ENCODE data around the gene LATS1.
A peak's percentile ranks its signal among the peaks of the same experiment; 100 is the strongest.
"Not testable (repeated sequence)": the region's sequence is repeated elsewhere in the genome, so short reads cannot be mapped to it uniquely, and the experiment has no call there.

The LATS1 gene

DNA sequence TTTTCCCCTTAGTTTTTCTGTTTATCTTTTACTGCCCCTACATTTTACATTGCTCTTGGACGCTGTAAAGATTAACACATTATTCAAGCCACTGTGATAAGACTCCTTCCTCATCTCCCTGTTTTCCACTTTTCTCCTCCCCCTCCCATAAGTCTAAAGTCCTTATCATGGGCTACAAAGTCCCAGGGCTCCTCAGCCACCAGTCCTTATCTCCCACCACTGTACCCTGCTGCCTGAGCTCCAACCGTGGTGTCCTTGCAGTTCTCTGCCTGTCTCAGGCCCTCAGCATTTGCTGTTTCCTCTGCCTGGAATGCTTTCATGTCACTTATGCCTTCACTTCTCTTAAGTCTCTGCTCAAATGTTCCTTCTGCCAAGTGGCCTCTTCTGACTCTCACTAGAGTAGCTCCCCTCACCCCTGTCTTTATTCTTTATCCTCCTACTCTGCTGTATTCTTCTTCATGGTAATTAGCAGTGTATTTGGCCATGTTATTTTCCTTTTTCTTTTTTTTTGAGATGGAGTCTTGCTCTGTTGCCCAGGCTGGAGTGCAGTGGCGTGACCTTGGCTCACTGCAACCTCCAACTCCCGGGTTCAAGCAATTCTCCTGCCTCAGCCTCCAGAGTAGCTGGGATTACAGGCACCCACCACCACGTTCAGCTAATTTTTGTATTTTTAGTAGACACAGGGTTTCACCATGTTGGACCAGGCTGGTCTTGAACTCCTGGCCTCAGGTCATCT lies 10.8 kb upstream of the LATS1 start:
- no peak for DNase-seq

DNA sequence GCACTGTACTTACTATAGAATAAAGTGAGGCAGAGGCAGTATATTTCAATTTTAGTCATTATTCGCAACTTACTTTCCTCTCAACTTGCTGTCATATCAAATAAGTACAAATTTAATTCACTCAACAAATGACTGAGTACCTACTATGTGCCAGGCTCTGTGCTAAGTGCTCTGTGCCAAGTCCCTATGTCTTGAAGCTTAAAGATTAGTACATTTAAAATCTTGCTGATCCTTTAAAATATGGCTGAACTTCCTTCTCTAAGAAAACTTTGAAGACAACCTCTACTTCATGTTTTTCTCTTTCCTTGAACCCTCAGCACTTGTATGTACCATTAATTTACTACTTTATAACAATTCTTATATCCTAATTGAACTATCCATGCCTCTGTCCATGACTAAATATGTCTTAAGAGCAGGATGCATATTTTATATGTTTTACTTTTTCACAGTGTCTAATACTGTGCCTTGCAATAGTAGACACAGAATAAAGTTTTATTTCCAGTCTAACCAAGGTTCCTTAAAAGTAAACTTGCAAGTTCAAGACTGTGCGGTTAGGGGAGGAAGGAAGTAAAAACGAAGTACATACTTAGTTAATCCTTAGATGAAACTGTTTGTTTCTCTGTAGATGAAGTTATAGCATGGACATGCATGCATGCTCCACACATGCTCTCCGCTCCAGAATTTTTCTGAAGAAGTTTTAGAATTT lies 10.0 kb upstream of the LATS1 start:
- DNase-seq: no peak

DNA sequence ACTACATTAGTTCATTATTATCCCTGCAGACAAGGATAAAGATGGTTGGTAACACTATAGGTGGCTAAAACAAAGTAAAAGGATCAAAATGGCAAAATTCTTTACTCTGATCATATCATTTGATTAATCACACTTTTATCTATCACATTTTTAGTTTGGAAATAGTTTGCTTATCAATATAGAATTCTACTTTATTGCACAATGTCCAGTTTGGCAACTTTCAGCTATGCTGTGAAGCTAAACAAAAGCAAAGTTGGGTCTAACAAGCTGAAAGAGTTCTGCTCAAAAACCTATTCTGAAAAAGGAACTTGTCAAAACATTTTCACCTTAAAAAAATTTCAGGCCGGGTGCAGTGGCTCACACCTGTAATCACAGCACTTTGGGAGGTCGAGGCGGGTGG lies 7.9 kb upstream of the LATS1 start:
- DNase-seq: no peak

DNA sequence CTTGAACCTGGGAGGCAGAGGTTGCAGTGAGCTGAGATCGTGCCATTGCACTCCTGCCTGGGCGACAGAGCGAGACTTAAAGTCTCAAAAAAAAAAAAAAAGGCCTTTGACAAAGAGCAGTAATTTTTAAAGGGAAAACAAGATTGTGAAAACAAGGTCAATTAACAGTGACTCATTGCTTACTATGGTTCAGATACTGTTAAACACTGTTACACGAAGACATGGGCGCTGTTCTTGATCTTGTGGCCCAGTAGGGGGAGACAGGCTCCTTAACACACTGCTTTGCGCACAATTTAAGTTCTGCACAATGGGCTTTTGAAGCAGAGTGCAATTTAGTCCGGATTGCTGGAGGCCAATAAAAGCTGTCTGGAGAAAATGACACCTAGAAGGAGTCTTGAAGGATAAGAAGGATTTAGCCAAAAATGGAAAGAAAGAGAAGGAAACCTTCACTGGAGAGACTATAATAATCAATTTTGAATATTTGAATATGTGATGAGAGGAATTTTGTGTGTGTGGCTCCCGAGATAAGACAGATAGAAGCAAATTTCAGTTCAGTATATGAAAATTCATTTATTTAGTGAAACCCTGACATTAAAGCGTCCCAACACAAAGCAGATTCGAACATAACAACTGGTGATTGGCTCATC lies 6.0 kb upstream of the LATS1 start:
- DNase-seq: peak; percentile 71

DNA sequence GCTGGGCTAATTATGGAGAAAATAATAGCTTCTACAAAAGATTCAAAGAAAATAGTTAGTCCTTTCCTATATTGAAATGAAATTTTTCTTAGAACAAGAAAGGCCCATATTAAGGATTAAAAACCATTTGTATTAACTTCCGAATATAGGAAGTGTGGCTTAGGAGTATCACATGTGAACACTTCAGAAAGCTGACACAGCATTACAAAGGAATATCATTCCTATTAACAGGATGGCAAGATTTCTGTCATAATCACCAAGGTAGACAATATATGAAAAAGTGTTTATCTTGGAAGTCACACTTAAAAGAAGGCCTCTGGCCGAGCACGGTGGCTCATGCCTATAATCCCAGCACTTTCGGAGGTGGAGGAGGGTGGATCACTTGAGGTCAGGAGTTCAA lies 5.4 kb upstream of the LATS1 start:
- DNase-seq: no peak

DNA sequence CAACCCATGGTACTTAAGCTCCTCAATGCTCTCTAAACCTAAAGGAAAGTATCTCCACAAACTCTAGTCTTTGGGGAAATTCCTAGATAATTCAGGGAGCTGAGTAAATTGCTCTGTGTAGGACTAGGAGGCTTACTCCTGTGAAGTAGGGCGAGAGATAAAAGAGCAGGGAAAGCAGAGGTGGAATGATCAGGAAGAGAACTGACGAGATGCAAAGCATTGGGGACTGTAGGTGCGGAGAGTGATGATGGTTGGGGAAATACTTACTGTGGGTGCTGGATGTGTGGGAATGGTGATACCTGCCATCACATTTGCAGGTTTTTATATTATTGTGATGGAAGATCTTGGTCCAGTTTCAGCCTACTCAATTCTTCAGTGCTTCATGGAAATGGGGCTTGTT lies 1.6 kb upstream of the LATS1 start:
- DNase-seq: no peak

DNA sequence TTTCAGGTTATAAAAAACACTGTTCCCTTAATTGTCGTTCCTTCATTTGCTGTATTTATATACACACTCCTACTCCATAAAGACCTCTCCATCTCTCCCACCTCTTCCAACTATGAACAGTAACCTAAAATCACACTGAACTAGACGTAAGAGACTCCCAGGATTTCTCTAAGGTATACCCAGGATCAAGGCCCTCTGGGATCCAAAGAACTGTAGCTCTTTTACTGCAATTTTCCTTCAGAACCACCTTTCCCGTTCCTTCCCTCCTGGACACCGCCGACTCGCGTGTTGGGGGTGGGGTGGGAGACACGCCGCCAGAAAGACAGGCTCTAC lies 680 bp downstream of the LATS1 start:
- no peak for DNase-seq

DNA sequence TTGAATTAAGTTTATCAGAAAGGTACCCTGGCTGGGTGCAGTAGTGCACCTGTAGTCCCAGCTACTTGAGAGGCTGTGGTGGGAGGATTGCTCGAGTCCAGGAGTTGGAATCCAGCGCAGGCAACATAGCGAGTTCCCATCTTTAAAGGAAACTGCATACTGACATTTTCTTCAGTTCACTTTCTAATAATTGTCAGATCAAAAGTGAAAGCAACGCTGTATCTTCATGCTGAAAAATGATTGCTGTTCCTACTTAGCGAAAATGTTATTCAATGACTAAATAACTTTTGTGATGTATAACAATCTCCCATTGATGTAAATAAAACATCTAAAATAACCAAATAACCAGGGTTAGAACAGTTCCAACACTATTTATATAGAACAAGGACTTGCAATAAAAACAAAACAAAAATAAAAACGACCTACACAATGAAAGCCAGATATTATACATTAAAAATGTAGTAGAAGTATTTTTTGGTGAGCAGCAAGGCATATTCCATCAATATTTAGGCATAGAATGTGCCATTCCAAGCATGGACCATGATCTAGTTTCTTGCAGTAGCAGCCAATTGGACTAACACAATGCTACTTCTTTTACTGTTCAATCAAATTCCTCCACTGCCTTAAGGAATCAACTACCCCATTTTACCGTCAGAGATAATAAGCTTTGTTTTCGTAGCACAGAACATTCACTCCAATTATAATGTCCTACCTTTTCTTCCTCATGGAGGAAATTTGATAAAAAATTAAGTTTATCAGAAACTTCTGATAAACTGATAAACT lies 1.5 kb downstream of the LATS1 start:
- no peak for DNase-seq

DNA sequence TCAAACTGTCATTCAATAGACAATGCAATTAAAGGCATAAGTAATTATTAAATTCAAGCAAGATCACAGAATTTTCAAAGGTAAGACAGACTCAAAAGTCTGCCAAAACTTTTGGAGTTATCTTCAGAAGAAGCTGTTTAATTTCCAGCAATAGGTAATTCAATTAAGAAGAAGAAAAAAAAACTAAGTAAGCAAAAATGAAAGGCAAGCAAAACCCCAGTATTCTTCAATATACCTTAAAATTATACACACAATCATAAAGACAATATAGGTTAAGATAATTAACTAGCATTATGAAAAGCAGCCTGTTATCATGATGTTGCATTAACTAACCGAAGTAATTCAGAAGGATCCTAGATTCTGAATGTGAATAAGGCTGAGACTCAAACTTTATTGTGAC lies 3.5 kb downstream of the LATS1 start:
- DNase-seq: no peak

DNA sequence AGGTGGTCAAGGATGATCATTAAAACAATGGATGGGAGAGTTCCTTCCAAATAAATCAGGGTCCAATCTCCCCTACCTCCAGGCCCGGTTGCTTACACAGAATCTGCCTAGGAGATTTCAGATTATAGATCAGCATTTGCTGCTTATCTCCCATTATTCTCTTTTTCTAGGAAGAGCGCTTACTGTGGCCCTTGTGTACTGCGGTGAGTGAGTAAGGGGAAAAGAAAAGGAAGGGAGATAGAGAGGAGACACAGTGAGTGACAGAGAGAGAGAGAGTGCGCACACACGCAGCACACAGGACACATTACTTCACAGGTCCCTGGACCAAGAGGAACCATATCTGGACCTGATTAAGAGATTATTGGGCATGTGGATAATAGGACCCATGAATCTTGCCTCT lies 6.2 kb downstream of the LATS1 start:
- DNase-seq: no peak

DNA sequence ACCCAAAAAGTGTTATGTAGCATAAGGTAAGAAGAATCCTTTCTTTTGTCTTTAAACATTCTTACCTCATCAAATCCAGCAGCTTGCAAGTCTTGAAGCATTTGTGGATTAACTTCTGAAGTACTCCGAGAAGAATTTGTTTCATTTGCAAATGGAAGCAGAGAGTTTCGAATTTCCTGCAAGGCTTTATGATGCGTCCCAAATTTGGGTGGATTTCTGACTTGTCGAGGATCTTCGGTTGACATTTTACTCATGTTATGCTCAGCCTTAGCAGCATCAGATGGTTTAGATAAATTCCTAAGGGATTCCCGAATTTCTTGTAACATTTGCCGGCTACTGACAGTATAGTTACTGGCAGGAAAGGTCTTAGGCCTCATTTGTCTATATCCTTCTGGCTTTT lies 16.2 kb downstream of the LATS1 start:
- peak; percentile 70 for DNase-seq

DNA sequence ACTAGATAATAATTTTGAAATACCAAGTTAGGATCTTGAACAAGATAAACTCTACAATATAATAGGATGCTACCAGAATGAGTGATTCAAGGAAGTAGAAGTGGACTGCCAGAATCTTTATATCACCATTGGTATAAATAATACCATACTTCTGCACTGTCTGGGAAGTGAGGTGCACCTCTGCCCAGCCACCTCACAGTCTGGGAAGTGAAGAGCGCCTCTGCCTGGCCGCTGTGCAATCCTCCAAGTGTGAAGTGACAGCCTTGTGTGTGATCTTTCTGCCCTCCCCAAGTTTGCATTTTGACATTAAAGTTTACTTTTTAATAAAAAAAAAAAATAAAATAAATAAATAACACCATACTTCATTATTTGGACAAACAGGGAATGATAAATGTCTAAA lies 18.8 kb downstream of the LATS1 start:
- DNase-seq: no peak

DNA sequence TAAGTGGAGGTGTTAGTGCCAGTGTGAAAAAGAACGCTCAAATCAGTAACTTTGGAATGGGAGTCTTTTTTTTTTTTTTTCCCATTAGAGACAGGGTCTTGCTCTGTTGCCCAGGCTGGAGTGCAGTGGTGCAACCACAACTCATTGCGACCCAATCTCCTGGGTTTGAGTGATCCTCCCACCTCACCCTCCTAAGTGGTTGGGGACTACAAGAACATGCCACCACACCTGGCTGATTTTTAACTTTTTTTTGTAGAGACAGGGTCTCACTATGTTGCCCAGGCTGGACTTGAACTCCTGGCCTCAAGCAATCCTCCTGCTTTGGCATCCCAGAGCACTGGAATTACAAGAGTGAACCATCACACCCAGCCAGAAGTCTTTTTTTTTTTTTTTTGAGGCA lies 19.7 kb downstream of the LATS1 start:
- no peak for DNase-seq

DNA sequence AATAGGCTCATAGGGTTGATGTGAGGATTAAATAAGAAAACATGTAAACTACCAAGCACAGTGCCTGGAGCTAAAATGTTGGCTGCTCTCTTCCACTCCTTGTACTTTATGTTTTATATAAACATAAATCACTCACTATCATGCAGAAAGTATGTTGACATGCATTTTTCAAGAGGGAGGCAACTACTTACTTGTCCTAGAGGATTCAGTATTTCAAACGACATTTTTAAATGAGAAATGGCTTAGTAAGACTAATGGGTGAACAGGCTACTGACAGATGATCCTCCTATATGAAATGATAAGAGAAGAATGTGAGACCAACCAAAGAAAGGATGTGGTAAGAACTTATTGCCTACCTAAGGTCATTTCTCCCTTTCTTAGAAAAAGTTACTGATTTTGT lies 21.0 kb downstream of the LATS1 start:
- DNase-seq: peak; percentile 59

DNA sequence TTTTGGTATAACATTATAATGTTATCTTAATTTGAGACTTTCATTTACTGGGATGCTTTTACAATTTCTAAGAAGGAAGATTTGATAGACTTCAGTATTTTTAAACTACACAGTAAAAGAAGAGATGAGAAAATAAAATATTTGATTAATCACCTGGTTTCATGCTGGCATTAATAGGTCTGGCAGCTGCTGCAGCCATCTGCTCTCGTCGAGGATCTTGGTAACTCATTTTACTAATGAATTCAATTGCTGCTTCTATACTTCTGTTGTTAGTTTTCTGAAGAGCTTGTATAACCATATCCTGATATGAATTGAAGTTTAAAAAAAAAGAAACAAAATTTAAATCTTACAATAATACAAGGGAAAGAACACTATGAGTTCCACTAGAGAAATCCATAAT lies 23.0 kb downstream of the LATS1 start:
- DNase-seq: no peak

DNA sequence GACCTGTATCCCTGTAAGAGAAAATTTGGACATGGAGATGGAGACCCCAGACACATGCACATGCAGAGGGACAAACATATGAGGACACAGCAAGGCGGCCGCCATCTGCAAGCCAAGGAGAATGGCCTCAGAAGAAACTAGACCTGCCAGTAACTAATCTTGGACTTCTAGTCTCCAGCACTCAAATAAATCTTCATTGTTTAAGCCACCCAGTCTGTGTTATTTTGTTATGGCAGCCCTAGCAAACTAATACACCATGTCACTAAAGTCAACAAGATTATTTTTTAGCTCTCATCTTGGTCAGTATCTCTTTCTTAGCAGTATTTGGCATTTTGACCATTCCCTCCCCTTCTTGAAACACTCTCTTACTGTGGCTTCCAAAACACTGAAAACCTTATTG lies 26.7 kb downstream of the LATS1 start:
- DNase-seq: no peak

DNA sequence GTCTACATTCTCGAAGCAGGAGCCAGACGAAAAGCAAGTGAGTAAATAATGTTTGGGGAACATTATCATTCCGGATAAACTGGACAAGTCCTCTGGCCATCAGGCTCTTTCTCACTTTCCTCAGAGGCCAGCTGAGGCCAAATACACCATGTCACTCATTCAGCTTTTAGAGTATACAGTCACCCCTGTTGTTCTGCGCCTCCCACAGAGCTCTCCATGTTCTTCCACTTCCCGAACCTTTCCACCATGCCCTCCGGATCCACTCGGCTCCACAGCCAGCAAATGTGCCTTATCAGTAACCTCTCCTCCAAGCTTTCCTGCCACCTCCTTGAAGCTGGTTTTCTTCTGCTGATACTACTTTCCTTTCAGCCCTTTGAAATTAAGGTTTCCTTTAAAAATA lies 31.7 kb downstream of the LATS1 start:
- no peak for DNase-seq

DNA sequence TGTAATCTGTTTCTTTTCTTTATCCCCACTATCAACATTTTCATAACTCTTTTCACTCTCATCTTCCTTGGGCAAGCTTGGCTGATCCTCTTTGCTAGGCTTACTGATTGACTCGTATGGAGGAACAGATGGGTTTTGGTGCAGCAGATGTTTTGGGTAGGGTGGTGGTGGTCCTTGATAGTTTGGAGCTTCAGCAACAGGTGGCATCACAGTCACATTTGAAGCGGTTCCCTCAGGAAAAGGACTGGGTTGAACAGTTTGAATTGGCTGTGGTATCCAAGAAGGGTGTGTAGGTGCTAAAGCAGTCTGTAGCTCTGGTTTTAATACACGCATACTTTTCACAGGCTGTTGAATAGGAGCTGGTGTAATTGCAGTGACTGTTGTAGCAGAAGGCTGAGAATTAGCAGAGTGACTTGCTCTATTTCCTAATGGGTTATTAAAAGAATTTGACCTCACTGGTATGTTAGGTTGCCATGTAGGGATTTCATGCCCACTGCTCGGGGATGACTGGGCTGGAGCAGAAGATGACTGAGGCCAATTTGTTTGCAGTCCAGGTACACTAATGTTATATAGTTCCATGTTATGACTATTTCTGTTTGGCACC lies 34.5 kb downstream of the LATS1 start:
- DNase-seq: no peak

DNA sequence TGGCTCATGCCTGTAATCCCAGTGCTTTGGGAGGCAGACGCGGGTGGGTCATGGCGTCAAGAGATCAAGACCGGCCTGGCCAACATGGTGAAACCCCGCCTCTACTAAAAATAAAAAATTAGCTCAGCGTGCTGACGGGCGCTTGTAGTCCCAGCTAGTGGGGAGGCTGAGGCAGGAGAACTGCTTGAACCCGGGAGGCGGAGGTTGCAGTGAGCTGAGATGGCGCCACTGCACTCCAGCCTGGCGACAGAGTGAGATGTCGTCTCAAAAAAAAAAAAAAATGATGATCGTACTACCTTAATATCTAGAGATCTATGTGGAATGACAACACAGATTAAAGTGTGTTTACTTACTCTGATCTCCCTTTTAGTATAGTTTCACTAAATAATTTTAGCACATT lies 36.1 kb downstream of the LATS1 start:
- not testable (repeated sequence) for DNase-seq

DNA sequence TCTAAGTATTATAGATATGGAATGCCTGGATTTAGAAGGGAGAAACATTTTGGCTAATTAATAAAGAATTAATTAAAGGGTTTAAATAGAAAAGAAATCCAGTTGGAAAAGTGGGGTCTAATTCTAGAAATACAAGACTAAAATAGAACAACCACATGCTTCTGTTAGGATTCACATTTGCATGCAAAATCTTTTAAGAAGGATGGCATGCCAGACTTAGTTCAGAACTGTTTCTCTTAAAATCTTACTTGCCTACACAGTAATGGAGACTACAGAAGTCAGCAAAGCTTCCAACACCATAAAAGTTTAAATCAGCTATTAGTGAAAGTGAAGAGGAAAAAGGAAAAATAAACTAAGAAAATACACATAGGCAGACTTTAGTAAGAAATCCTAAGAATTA lies 36.7 kb downstream of the LATS1 start:
- DNase-seq: no peak

DNA sequence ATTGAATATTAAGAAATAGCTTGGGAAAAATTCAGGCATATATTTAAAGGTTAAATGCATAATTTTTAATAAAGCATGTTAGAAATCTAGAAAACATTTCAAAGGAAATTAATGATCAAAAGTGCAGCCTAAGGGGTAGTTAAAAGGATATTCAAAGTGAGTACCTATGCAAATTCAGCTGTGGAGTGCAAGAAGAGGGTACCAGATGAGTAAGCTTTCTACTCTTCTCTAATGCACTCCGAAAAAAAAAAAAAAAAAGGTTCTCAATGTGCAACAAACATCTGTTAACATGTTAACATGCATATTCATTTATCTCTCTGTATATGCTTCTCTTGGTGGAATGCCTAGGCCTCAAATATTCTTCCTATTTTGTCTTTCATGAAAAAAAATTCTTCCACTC lies 37.4 kb downstream of the LATS1 start:
- DNase-seq: no peak

DNA sequence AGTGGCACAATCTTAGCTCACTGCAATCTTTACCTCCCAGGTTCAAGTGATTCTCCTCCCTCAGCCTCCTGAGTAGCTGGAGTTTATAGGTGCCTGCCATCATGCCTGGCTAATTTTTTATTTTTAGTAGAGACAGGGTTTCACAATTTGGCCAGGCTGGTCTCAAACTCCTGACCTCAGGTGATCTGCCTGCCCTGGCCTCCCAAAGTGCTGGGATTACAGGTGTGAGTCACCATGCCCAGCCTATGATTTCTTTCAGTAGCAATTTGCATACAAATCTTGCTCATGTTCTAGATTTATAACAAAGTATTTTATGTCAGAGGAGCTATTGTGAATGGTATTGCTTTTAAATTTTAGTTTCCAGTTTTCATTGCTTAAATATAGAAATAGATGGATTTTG lies 45.6 kb downstream of the LATS1 start:
- not testable (repeated sequence) for DNase-seq

DNA sequence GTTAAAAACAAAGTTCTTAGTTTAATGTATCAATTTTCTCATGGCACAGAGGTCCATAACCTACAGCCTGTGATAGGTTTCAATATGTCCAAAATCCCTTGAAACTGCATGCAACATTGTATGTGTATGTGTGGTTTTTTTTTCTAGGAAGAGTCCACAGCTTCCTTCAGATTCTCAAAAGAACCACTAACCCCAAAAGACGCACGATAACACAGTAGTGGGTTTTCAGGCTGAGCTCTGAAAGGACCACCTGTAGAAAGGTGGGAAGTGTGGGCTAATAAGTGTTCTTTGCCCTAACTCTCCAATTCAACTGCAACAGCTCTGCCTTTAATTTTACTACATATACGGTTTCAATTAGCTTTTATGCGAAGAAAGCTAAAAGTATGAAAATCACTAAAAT lies 57.9 kb downstream of the LATS1 start:
- DNase-seq: no peak
